HEK293T (cell line): ENCODE results near the gene KIAA1210.

Source experiments
- BHLHE40 ChIP-seq: fragments of 450-650 bp; IDR thresholded peaks from 2 replicates; pipeline ENCODE4 v1.6.1; 2016; ENCODE audit warnings: mild to moderate bottlenecking, moderate library complexity, borderline replicate concordance
- ELF4 ChIP-seq: fragments of 450-650 bp; IDR thresholded peaks from 2 replicates; pipeline ENCODE4 v1.6.1; 2017; ENCODE audit warnings: antibody characterized with exemption
- FOXA1 ChIP-seq: fragments of 450-650 bp; IDR thresholded peaks from 2 replicates; pipeline ENCODE4 v1.6.1; 2016; ENCODE audit warnings: mild to moderate bottlenecking
- FOXK2 ChIP-seq: fragments of 450-650 bp; IDR thresholded peaks from 2 replicates; pipeline ENCODE4 v1.6.1; 2016; ENCODE audit warnings: mild to moderate bottlenecking
- NFRKB ChIP-seq: fragments of 450-650 bp; IDR thresholded peaks from 2 replicates; pipeline ENCODE4 v1.6.1; 2016; ENCODE audit warnings: mild to moderate bottlenecking, moderate library complexity
- SP1 ChIP-seq: fragments of 450-650 bp; IDR thresholded peaks from 2 replicates; pipeline ENCODE4 v1.6.1; 2017
- ZNF384 ChIP-seq: fragments of 450-650 bp; IDR thresholded peaks from 2 replicates; pipeline ENCODE4 v1.6.1; 2016
- TF ChIP-seq, protein P1 (sequence below): fragments of 450-650 bp; IDR thresholded peaks from 2 replicates; pipeline ENCODE4 v1.6.1; 2016

DNA sequence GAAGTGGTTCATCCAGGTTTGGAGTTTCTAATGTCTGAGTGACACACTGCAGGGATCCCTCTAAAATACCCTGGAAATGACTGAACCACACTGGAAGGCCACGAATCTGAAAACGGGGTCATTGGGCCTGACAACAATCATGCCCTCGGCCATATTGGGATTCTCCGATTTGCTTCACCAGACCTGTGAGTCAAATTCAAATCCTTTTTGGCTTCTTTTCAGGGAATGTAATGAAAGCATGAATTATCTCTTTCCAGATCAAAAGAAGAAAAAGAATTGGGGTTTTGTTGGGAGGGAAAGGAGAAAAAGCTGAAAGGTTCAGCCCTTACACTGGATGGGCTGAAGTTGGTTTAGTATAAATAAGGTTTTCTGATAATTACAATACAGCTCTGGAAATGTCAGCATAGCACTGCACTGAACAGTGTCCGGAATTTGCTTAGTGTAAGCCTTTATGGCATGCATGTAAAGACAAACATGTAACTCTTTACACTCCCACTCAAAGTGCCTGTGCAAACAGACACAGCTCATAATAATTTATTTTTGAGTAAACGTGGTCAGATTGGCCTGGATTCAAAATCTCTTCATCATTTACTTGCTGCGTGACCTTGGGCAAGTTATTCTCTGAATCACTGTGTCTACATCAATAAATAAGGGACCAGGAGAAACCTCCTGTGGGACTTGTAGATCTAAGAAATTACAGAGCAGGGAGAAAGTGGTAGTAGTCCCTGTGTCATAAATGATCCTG, 33.4 kb downstream of the KIAA1210 start:
- no peak for TF ChIP-seq FOXK2
- no peak for TF ChIP-seq BHLHE40
- no peak for TF ChIP-seq NFRKB
- no peak for TF ChIP-seq SP1
- TF ChIP-seq, protein P1, sequence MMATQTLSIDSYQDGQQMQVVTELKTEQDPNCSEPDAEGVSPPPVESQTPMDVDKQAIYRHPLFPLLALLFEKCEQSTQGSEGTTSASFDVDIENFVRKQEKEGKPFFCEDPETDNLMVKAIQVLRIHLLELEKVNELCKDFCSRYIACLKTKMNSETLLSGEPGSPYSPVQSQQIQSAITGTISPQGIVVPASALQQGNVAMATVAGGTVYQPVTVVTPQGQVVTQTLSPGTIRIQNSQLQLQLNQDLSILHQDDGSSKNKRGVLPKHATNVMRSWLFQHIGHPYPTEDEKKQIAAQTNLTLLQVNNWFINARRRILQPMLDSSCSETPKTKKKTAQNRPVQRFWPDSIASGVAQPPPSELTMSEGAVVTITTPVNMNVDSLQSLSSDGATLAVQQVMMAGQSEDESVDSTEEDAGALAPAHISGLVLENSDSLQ = no peak
- TF ChIP-seq FOXA1 = no peak
- TF ChIP-seq ELF4 = no peak
- TF ChIP-seq ZNF384 = no peak
